ENCODE results near the gene CNIH4. TPM values are rescaled to one million over a fixed set of nuclear protein-coding genes. Genes with fewer than 3 reads are reported as not detected.

Gene CNIH4
- total and polyA plus RNA-seq, 10 of the 15 experiments (the other 5 are each of a cell fraction or from before 2014, with no cell fraction given) = 23.2 to 173 (median 51.4) TPM

DNA sequence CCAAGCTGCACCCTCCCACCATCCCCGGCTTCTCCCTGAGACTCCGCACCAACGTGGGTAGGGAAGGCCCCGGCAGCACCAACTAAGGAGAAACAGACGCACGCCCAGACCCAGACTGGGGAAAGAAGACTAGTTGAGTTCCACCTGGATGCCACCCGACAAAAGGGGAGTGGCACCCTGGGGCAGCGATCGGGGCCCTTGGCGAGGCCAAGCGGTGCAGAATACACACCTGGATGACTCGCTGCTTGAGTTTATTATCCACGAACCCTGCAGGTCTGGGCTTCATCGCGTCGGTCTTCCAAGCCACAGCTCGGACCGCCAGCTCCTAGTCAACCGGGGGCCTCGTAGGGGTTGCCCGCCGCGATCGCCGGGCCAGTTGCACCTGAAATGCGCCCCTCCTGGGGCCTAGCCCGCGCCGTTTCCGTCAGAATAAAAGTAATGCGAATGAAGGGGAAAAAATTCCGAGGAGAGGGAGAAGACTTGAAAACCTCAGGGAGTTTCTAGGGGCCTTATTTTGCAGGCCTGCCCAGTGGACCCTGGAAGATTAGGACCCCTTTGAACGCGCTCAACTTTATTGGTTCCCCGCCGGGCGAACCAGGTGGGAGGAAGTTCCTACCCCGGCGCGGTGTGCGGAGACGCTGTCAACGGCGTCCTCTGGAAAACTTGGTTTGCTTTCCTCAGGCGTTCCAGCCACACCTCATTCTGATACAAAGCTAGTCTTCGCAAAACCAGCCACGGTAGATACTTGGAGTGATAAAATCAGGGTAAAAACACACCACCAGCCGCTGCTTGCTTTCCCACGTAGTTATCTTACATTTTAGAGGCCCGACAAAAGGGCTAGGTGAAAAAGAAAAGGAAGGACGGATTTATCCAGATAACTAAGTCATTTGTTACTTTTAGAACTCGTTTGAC lies 26.6 kb upstream of the CNIH4 start, which contains the start of gene NVL (continued):
- TF ChIP-seq, protein P1, sequence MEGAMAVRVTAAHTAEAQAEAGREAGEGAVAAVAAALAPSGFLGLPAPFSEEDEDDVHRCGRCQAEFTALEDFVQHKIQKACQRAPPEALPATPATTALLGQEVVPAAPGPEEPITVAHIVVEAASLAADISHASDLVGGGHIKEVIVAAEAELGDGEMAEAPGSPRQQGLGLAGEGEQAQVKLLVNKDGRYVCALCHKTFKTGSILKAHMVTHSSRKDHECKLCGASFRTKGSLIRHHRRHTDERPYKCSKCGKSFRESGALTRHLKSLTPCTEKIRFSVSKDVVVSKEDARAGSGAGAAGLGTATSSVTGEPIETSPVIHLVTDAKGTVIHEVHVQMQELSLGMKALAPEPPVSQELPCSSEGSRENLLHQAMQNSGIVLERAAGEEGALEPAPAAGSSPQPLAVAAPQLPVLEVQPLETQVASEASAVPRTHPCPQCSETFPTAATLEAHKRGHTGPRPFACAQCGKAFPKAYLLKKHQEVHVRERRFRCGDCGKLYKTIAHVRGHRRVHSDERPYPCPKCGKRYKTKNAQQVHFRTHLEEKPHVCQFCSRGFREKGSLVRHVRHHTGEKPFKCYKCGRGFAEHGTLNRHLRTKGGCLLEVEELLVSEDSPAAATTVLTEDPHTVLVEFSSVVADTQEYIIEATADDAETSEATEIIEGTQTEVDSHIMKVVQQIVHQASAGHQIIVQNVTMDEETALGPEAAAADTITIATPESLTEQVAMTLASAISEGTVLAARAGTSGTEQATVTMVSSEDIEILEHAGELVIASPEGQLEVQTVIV (IDR thresholded peaks at IDR 0.05; ENCODE audit: borderline replicate concordance, partially characterized antibody) = peak; percentile 73
- TF ChIP-seq, protein P2, sequence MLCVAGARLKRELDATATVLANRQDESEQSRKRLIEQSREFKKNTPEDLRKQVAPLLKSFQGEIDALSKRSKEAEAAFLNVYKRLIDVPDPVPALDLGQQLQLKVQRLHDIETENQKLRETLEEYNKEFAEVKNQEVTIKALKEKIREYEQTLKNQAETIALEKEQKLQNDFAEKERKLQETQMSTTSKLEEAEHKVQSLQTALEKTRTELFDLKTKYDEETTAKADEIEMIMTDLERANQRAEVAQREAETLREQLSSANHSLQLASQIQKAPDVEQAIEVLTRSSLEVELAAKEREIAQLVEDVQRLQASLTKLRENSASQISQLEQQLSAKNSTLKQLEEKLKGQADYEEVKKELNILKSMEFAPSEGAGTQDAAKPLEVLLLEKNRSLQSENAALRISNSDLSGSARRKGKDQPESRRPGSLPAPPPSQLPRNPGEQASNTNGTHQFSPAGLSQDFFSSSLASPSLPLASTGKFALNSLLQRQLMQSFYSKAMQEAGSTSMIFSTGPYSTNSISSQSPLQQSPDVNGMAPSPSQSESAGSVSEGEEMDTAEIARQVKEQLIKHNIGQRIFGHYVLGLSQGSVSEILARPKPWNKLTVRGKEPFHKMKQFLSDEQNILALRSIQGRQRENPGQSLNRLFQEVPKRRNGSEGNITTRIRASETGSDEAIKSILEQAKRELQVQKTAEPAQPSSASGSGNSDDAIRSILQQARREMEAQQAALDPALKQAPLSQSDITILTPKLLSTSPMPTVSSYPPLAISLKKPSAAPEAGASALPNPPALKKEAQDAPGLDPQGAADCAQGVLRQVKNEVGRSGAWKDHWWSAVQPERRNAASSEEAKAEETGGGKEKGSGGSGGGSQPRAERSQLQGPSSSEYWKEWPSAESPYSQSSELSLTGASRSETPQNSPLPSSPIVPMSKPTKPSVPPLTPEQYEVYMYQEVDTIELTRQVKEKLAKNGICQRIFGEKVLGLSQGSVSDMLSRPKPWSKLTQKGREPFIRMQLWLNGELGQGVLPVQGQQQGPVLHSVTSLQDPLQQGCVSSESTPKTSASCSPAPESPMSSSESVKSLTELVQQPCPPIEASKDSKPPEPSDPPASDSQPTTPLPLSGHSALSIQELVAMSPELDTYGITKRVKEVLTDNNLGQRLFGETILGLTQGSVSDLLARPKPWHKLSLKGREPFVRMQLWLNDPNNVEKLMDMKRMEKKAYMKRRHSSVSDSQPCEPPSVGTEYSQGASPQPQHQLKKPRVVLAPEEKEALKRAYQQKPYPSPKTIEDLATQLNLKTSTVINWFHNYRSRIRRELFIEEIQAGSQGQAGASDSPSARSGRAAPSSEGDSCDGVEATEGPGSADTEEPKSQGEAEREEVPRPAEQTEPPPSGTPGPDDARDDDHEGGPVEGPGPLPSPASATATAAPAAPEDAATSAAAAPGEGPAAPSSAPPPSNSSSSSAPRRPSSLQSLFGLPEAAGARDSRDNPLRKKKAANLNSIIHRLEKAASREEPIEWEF (IDR thresholded peaks at IDR 0.05; ENCODE audit: insufficient replicate concordance, low read depth, low read length) = no peak
- no peak for TF ChIP-seq YBX1 (IDR thresholded peaks at IDR 0.05)
- no peak for TF ChIP-seq CBX5 (IDR thresholded peaks at IDR 0.05; ENCODE audit: low read depth)
- TF ChIP-seq RB1 (IDR thresholded peaks at IDR 0.05; ENCODE audit: borderline replicate concordance) = peak; percentile 93; the same call in 1 of the 2 replicates
- no peak for TF ChIP-seq CBX3 (IDR thresholded peaks at IDR 0.05; ENCODE audit: borderline replicate concordance, low read depth)
- peak; percentile 84 for TF ChIP-seq POLR2AphosphoS5 (IDR thresholded peaks at IDR 0.05; ENCODE audit: low read length)
- no peak; a peak in 1 of 4 replicates for TF ChIP-seq BHLHE40 (IDR thresholded peaks at IDR 0.05; ENCODE audit: borderline replicate concordance in 1 of 2, low read depth in 2 of 2, low read length in 1 of 2)
- peak; percentile 36 for TF ChIP-seq SIX5 (IDR thresholded peaks at IDR 0.05; ENCODE audit: low read depth, low read length, severe bottlenecking)
- TF ChIP-seq, protein P3, sequence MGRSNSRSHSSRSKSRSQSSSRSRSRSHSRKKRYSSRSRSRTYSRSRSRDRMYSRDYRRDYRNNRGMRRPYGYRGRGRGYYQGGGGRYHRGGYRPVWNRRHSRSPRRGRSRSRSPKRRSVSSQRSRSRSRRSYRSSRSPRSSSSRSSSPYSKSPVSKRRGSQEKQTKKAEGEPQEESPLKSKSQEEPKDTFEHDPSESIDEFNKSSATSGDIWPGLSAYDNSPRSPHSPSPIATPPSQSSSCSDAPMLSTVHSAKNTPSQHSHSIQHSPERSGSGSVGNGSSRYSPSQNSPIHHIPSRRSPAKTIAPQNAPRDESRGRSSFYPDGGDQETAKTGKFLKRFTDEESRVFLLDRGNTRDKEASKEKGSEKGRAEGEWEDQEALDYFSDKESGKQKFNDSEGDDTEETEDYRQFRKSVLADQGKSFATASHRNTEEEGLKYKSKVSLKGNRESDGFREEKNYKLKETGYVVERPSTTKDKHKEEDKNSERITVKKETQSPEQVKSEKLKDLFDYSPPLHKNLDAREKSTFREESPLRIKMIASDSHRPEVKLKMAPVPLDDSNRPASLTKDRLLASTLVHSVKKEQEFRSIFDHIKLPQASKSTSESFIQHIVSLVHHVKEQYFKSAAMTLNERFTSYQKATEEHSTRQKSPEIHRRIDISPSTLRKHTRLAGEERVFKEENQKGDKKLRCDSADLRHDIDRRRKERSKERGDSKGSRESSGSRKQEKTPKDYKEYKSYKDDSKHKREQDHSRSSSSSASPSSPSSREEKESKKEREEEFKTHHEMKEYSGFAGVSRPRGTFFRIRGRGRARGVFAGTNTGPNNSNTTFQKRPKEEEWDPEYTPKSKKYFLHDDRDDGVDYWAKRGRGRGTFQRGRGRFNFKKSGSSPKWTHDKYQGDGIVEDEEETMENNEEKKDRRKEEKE (IDR thresholded peaks at IDR 0.05) = no peak
- no peak for TF ChIP-seq HDGF (IDR thresholded peaks at IDR 0.05)
- TF ChIP-seq RBBP5 (conservative IDR thresholded peaks at IDR 0.05) = no peak
- TF ChIP-seq, protein P4, sequence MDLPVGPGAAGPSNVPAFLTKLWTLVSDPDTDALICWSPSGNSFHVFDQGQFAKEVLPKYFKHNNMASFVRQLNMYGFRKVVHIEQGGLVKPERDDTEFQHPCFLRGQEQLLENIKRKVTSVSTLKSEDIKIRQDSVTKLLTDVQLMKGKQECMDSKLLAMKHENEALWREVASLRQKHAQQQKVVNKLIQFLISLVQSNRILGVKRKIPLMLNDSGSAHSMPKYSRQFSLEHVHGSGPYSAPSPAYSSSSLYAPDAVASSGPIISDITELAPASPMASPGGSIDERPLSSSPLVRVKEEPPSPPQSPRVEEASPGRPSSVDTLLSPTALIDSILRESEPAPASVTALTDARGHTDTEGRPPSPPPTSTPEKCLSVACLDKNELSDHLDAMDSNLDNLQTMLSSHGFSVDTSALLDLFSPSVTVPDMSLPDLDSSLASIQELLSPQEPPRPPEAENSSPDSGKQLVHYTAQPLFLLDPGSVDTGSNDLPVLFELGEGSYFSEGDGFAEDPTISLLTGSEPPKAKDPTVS (IDR thresholded peaks at IDR 0.05; ENCODE audit: low read depth, low read length) = no peak
- TF ChIP-seq, protein P5, sequence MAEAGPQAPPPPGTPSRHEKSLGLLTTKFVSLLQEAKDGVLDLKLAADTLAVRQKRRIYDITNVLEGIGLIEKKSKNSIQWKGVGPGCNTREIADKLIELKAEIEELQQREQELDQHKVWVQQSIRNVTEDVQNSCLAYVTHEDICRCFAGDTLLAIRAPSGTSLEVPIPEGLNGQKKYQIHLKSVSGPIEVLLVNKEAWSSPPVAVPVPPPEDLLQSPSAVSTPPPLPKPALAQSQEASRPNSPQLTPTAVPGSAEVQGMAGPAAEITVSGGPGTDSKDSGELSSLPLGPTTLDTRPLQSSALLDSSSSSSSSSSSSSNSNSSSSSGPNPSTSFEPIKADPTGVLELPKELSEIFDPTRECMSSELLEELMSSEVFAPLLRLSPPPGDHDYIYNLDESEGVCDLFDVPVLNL (IDR thresholded peaks at IDR 0.05; ENCODE audit: low read depth, low read length) = no peak
- 0 out of 2 replicates have a peak, but pooled peaks have one; percentile 49 for TF ChIP-seq LARP7 (IDR thresholded peaks at IDR 0.05)
